Neural progenitor cell (in vitro differentiated cells): Measurements from ENCODE around the gene ARL3. TPM values are rescaled to one million over a fixed set of nuclear protein-coding genes. Genes with fewer than 3 reads are reported as not detected.
A peak's percentile ranks its signal among the peaks of the same experiment; 100 is the strongest.
"Not testable (repeated sequence)": the region's sequence is repeated elsewhere in the genome, so short reads cannot be mapped to it uniquely, and the experiment has no call there.

Experiments used
- DNase-seq: peaks from one replicate; pipeline ENCODE4 v3.0.0-alpha.2; 2016; ENCODE audit warnings: low spot score
- H2AFZ ChIP-seq: fragments of 200-600 bp; sonication (generic); replicated peaks from 2 replicates; pipeline ENCODE4 v1.6.1; 2016; ENCODE audit warnings: antibody characterized with exemption
- H3F3A ChIP-seq: fragments of 200-600 bp; sonication (generic); 2 replicates; pipeline ENCODE4 v1.6.1; 2016; ENCODE audit warnings: antibody characterized with exemption, low read depth
- H3K27ac ChIP-seq: fragments of 200-600 bp; sonication (generic); 2 replicates; pipeline ENCODE4 v1.5.1; 2016; ENCODE audit warnings: mild to moderate bottlenecking
- H3K27me3 ChIP-seq: fragments of 200-600 bp; sonication (generic); 2 replicates; pipeline ENCODE4 v1.6.1; 2016; ENCODE audit warnings: mild to moderate bottlenecking, moderate library complexity
- H3K36me3 ChIP-seq: fragments of 200-600 bp; sonication (generic); 2 replicates; pipeline ENCODE4 v1.5.1; 2016
- H3K4me1 ChIP-seq: fragments of 200-600 bp; sonication (generic); 2 replicates; pipeline ENCODE4 v1.6.1; 2016; ENCODE audit warnings: mixed run types
- H3K4me2 ChIP-seq: fragments of 200-600 bp; sonication (generic); 2 replicates; pipeline ENCODE4 v1.6.1; 2016
- H3K4me3 ChIP-seq: fragments of 200-600 bp; sonication (generic); 2 replicates; pipeline ENCODE4 v1.5.1; 2016
- H3K79me2 ChIP-seq: fragments of 200-600 bp; sonication (generic); 2 replicates; pipeline ENCODE4 v1.6.1; 2016; ENCODE audit warnings: low read depth
- H3K9ac ChIP-seq: fragments of 200-600 bp; sonication (generic); 2 replicates; pipeline ENCODE4 v1.6.1; 2016
- H3K9me3 ChIP-seq: fragments of 200-600 bp; sonication (generic); 2 replicates; pipeline ENCODE4 v1.5.1; 2016; ENCODE audit warnings: low read depth
- H4K20me1 ChIP-seq: fragments of 200-600 bp; sonication (generic); 2 replicates; pipeline ENCODE4 v1.6.1; 2016; ENCODE audit warnings: low read depth
- H3K27ac Mint-ChIP-seq: 3 replicates; pipeline ENCODE4 v1.8.0; 2021; ENCODE audit warnings: mixed read lengths
- H3K27me3 Mint-ChIP-seq: 2 replicates; pipeline ENCODE4 v1.8.0; 2022; ENCODE audit warnings: low read depth, mild to moderate bottlenecking, inconsistent platforms, moderate library complexity, mixed read lengths; ENCODE audit not compliant: insufficient read depth
- H3K36me3 Mint-ChIP-seq: 3 replicates; pipeline ENCODE4 v1.8.0; 2021; ENCODE audit warnings: mixed read lengths
- H3K4me1 Mint-ChIP-seq: 3 replicates; pipeline ENCODE4 v1.8.0; 2021; ENCODE audit warnings: mixed read lengths
- H3K4me3 Mint-ChIP-seq: 3 replicates; pipeline ENCODE4 v1.8.0; 2021; ENCODE audit warnings: mild to moderate bottlenecking, moderate library complexity, mixed read lengths
- H3K9me3 Mint-ChIP-seq: 3 replicates; pipeline ENCODE4 v1.8.0; 2020; ENCODE audit warnings: mixed read lengths
- EZH2 ChIP-seq: fragments of 200-600 bp; sonication (generic); IDR thresholded peaks from 2 replicates; pipeline ENCODE4 v1.6.1; 2017; ENCODE audit warnings: antibody characterized with exemption, mild to moderate bottlenecking, moderate library complexity
- EZH2phosphoT487 ChIP-seq: fragments of 200-600 bp; sonication (generic); IDR thresholded peaks from 2 replicates; pipeline ENCODE4 v1.6.1; 2017; ENCODE audit warnings: antibody characterized with exemption
- total RNA-seq: library from RNA; depleted of rRNA; stranded (reverse); fragments of >200 nt; gene quantifications from 2 replicates; pipeline ENCODE4 v1.2.3, GENCODE V29; 2015; ENCODE audit warnings: low replicate concordance
- TF ChIP-seq, protein P1 (sequence below): fragments of 200-600 bp; sonication (generic); IDR thresholded peaks from 2 replicates; pipeline ENCODE4 v1.5.1; 2017; ENCODE audit warnings: antibody characterized with exemption, mild to moderate bottlenecking

The ARL3 gene
- total RNA-seq, 1 donor from 2014 or later, result 29.7 TPM

GRCh38 chr10:102668326-102669107, 45.7 kb downstream of the ARL3 start:
- Histone ChIP-seq H3K27ac (no peak overlapping the region), H3K4me3 (no peak overlapping the region)

GRCh38 chr10:102667411-102667810, 46.8 kb downstream of the ARL3 start:
- Mint-ChIP-seq H3K4me3 (peak overlapping the region; percentile 71), H3K27ac (peak overlapping the region; percentile 87), H3K4me1 (peaks cover 43% of the 10 kb centered on the region)
- H3K9me3 Mint-ChIP-seq, H4K20me1 ChIP-seq, H2AFZ ChIP-seq, H3K9me3 ChIP-seq, H3K27me3 Mint-ChIP-seq, H3K27me3 ChIP-seq, H3K4me3 ChIP-seq, H3K36me3 ChIP-seq, H3K27ac ChIP-seq, H3K9ac ChIP-seq, H3K36me3 Mint-ChIP-seq, DNase-seq, H3K79me2 ChIP-seq: not testable (repeated sequence)
- Histone ChIP-seq H3F3A (peaks cover 18% of the 10 kb centered on the region), H3K4me2 (peak overlapping the region; percentile 27), H3K4me1 (peaks cover 16% of the 10 kb centered on the region)

More at GRCh38 chr10:102668326-102669107, 45.7 kb downstream of the ARL3 start:
- peak overlapping the region; percentile 87 for H3K27ac Mint-ChIP-seq
- peaks cover 7% of the 10 kb centered on the region for H3K27me3 Mint-ChIP-seq
- Histone ChIP-seq H3F3A (peaks cover 27% of the 10 kb centered on the region), H3K4me2 (no peak overlapping the region), H3K9me3 (no peaks in the 10 kb centered on the region), H3K79me2 (no peaks in the 10 kb centered on the region), H3K9ac (no peak overlapping the region), H3K27me3 (no peaks in the 10 kb centered on the region), H4K20me1 (peaks cover 12% of the 10 kb centered on the region), H2AFZ (no peak overlapping the region), H3K36me3 (no peaks in the 10 kb centered on the region), H3K4me1 (peaks cover 21% of the 10 kb centered on the region)
- TF ChIP-seq EZH2phosphoT487, result no peak
- no peak for TF ChIP-seq EZH2
- TF ChIP-seq, protein P1, sequence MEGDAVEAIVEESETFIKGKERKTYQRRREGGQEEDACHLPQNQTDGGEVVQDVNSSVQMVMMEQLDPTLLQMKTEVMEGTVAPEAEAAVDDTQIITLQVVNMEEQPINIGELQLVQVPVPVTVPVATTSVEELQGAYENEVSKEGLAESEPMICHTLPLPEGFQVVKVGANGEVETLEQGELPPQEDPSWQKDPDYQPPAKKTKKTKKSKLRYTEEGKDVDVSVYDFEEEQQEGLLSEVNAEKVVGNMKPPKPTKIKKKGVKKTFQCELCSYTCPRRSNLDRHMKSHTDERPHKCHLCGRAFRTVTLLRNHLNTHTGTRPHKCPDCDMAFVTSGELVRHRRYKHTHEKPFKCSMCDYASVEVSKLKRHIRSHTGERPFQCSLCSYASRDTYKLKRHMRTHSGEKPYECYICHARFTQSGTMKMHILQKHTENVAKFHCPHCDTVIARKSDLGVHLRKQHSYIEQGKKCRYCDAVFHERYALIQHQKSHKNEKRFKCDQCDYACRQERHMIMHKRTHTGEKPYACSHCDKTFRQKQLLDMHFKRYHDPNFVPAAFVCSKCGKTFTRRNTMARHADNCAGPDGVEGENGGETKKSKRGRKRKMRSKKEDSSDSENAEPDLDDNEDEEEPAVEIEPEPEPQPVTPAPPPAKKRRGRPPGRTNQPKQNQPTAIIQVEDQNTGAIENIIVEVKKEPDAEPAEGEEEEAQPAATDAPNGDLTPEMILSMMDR, result no peak
- DNase-seq, result no peak
- no peaks in the 10 kb centered on the region for H3K9me3 Mint-ChIP-seq
- peaks cover 53% of the 10 kb centered on the region for H3K4me1 Mint-ChIP-seq
- H3K36me3 Mint-ChIP-seq, result no peaks in the 10 kb centered on the region
- H3K4me3 Mint-ChIP-seq, result peak overlapping the region; percentile 27

- no peak overlapping the region for H3K9ac ChIP-seq
- no peak overlapping the region for H3K4me3 Mint-ChIP-seq
Measured at GRCh38 chr10:102665904-102666509, 48.2 kb downstream of the ARL3 start.

More at GRCh38 chr10:102665904-102666509, 48.2 kb downstream of the ARL3 start:
- Mint-ChIP-seq H3K27ac (no peak overlapping the region), H3K9me3 (no peaks in the 10 kb centered on the region), H3K27me3 (peaks cover 9% of the 10 kb centered on the region), H3K4me1 (peaks cover 46% of the 10 kb centered on the region), H3K36me3 (no peaks in the 10 kb centered on the region)
- H3K4me2 ChIP-seq, result no peak overlapping the region
- H3K27me3 ChIP-seq, result no peaks in the 10 kb centered on the region
- peaks cover 6% of the 10 kb centered on the region for H4K20me1 ChIP-seq
- no peak for DNase-seq
- H3F3A ChIP-seq, result peaks cover 18% of the 10 kb centered on the region
- H2AFZ ChIP-seq, result no peak overlapping the region
- H3K9me3 ChIP-seq, result no peaks in the 10 kb centered on the region
- H3K79me2 ChIP-seq, result no peaks in the 10 kb centered on the region
- no peak overlapping the region for H3K27ac ChIP-seq
- peaks cover 21% of the 10 kb centered on the region for H3K4me1 ChIP-seq
- no peak overlapping the region for H3K4me3 ChIP-seq
- no peaks in the 10 kb centered on the region for H3K36me3 ChIP-seq
- TF ChIP-seq EZH2phosphoT487 (no peak), EZH2 (no peak)
- TF ChIP-seq, protein P1, result no peak
